K562 (cell line): ENCODE measurements around the gene RREB1. TPM values are rescaled to one million over a fixed set of nuclear protein-coding genes. Genes with fewer than 3 reads are reported as not detected.

ENCODE experiments used
- ASH1L ChIP-seq: fragments of 450-650 bp; IDR thresholded peaks from 2 replicates; pipeline ENCODE4 v1.6.1; 2018; ENCODE audit warnings: borderline replicate concordance, mild to moderate bottlenecking, low read depth; ENCODE audit not compliant: partially characterized antibody
- BCOR ChIP-seq: fragments of 450-650 bp; IDR thresholded peaks from 2 replicates; pipeline ENCODE4 v1.6.1; 2016
- BRF1 ChIP-seq: IDR thresholded peaks from 3 replicates; pipeline ENCODE4 v1.6.1; 2011; ENCODE audit warnings: borderline replicate concordance, mild to moderate bottlenecking; ENCODE audit not compliant: insufficient read length; ENCODE audit errors: extremely low read depth
- CBX3 ChIP-seq, 2 experiments: IDR thresholded peaks; 1 replicate in 1 of 2; 2 replicates in 1 of 2; pipeline ENCODE4 v1.6.1; 2012; ENCODE audit warnings: inconsistent platforms in 2 of 2, low read length in 2 of 2, borderline replicate concordance in 1 of 2, control low read depth in 1 of 2
- CREBBP ChIP-seq: IDR thresholded peaks from one replicate; pipeline ENCODE4 v1.6.1; 2012; ENCODE audit warnings: low read depth, mild to moderate bottlenecking, control low read depth, inconsistent platforms, low read length
- EP300 ChIP-seq: IDR thresholded peaks from 2 replicates; pipeline ENCODE4 v1.6.1; 2012; ENCODE audit warnings: low read length, improper control_type of control experiment
- HMG20A ChIP-seq: fragments of 450-650 bp; formaldehyde crosslinking; conservative IDR thresholded peaks from 2 replicates; pipeline ENCODE4 v1.4.0; 2020; ENCODE audit warnings: mild to moderate bottlenecking, mixed read lengths
- HOXB6 ChIP-seq: fragments of 250-450 bp; sonication (Bioruptor Pico); IDR thresholded peaks from 2 replicates; pipeline ENCODE4 v1.5.1; 2022; ENCODE audit warnings: mild to moderate bottlenecking, borderline replicate concordance
- JUND ChIP-seq, 2 experiments: IDR thresholded peaks; 2 replicates in 1 of 2; 3 replicates in 1 of 2; pipeline ENCODE4 v1.6.1; 2011; ENCODE audit warnings: borderline replicate concordance in 2 of 2, low read depth in 2 of 2, low read length in 2 of 2, improper control_type of control experiment in 1 of 2, missing biosample characterization in 1 of 2, missing genetic modification characterization in 1 of 2, missing genetic modification reagents in 1 of 2
- MAZ ChIP-seq, 2 experiments: fragments of 450-650 bp in 1 of 2; sonication (generic) in 1 of 2; formaldehyde crosslinking; IDR thresholded peaks in 1 of 2; conservative IDR thresholded peaks in 1 of 2; 2 replicates each; pipeline versions ENCODE4 v1.4.0 to v1.5.0; 2020; ENCODE audit warnings: mild to moderate bottlenecking in 1 of 2, missing genetic modification reagents in 1 of 2
- PTBP1 ChIP-seq: fragments of 200-400 bp; formaldehyde crosslinking; IDR thresholded peaks from 2 replicates; pipeline ENCODE4 v1.6.1; 2017; ENCODE audit warnings: low read depth, low read length
- RAD51 ChIP-seq: fragments of 450-650 bp; IDR thresholded peaks from 2 replicates; pipeline ENCODE4 v1.7.1; 2016; ENCODE audit warnings: low read depth, mild to moderate bottlenecking, borderline replicate concordance
- RBM34 ChIP-seq: fragments of 200-400 bp; formaldehyde crosslinking; IDR thresholded peaks from 2 replicates; pipeline ENCODE4 v1.6.1; 2018; ENCODE audit warnings: low read length, borderline replicate concordance; ENCODE audit not compliant: insufficient read depth
- TARDBP ChIP-seq: fragments of 450-650 bp; IDR thresholded peaks from 2 replicates; pipeline ENCODE4 v1.6.1; 2016
- ZBTB17 ChIP-seq: fragments of 450-650 bp; formaldehyde crosslinking; IDR thresholded peaks from 2 replicates; pipeline ENCODE4 v1.4.0; 2020; ENCODE audit warnings: mild to moderate bottlenecking
- ZC3H11A ChIP-seq: IDR thresholded peaks from 2 replicates; pipeline ENCODE4 v1.6.1; 2012; ENCODE audit warnings: low read depth, low read length, improper control_type of control experiment
- ZNF830 ChIP-seq: fragments of 250-450 bp; sonication (Bioruptor Pico); IDR thresholded peaks from 2 replicates; pipeline ENCODE4 v1.5.0; 2021; ENCODE audit warnings: mild to moderate bottlenecking
- polyA plus RNA-seq, 8 experiments: library from polyadenylated mRNA; depleted of rRNA in 4 of 8; stranded (reverse) in 5 of 8; unstranded in 3 of 8; fragments of >200 nt; fragmentation: Nextera tagmentation in 2 of 8; fragmentation: Illumina TruSeq in 1 of 8; extraction: Ambion mirVana in 2 of 8; extraction: Trizol in 1 of 8; gene quantifications; 2 replicates each; pipeline versions ENCODE4 v1.2.1 to v1.2.3, GENCODE V29; 2011 to 2014; ENCODE audit warnings: inconsistent platforms in 1 of 8, missing spikeins in 1 of 8
- total RNA-seq, 7 experiments: library from RNA; depleted of rRNA in 6 of 7; stranded (reverse); fragments of >200 nt in 6 of 7; fragmentation: Illumina TruSeq in 2 of 7; extraction: Trizol in 2 of 7; gene quantifications; 2 replicates each; pipeline versions ENCODE4 v1.2.1 to v1.2.3, GENCODE V29; 2011 to 2021; ENCODE audit warnings: low replicate concordance in 1 of 7
- TF ChIP-seq, protein P1 (sequence below): sonication (generic); formaldehyde crosslinking; IDR thresholded peaks from 2 replicates; pipeline ENCODE4 v1.8.0; 2023; ENCODE audit warnings: missing genetic modification reagents, mild to moderate bottlenecking, borderline replicate concordance
- TF ChIP-seq, protein P2 (sequence below): fragments of 250-450 bp; sonication (Bioruptor Pico); IDR thresholded peaks from 2 replicates; pipeline ENCODE4 v1.4.0; 2020; ENCODE audit warnings: mild to moderate bottlenecking, moderate library complexity

The RREB1 gene
- total and polyA plus RNA-seq, 9 of the 15 experiments (the other 6 are each of a cell fraction or from before 2014, with no cell fraction given), result 3.3 to 64.2 (median 19.3) TPM

DNA sequence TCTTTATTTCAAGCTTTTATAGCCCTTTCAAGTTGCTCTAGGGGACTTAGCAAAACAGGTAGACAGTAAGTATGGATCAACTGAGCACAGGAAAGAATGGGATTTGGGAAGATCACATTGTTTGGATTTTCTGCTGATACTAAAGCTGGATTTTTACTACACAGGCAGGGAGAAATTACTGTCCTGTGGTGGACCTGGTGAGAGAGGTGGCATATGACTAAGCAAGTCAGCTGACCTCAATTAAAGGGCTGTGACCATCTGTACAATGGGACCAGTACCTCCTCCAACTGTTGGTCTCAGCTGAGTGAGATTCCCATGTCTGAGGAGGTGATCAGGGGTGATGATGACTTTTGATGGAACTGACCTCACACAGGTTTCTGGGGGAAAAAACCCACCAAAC lies 28.0 kb downstream of the RREB1 start (continued):
- TF ChIP-seq PTBP1, result 0 out of 2 replicates have a peak, but pooled peaks have one; percentile 59
- TF ChIP-seq, protein P1, sequence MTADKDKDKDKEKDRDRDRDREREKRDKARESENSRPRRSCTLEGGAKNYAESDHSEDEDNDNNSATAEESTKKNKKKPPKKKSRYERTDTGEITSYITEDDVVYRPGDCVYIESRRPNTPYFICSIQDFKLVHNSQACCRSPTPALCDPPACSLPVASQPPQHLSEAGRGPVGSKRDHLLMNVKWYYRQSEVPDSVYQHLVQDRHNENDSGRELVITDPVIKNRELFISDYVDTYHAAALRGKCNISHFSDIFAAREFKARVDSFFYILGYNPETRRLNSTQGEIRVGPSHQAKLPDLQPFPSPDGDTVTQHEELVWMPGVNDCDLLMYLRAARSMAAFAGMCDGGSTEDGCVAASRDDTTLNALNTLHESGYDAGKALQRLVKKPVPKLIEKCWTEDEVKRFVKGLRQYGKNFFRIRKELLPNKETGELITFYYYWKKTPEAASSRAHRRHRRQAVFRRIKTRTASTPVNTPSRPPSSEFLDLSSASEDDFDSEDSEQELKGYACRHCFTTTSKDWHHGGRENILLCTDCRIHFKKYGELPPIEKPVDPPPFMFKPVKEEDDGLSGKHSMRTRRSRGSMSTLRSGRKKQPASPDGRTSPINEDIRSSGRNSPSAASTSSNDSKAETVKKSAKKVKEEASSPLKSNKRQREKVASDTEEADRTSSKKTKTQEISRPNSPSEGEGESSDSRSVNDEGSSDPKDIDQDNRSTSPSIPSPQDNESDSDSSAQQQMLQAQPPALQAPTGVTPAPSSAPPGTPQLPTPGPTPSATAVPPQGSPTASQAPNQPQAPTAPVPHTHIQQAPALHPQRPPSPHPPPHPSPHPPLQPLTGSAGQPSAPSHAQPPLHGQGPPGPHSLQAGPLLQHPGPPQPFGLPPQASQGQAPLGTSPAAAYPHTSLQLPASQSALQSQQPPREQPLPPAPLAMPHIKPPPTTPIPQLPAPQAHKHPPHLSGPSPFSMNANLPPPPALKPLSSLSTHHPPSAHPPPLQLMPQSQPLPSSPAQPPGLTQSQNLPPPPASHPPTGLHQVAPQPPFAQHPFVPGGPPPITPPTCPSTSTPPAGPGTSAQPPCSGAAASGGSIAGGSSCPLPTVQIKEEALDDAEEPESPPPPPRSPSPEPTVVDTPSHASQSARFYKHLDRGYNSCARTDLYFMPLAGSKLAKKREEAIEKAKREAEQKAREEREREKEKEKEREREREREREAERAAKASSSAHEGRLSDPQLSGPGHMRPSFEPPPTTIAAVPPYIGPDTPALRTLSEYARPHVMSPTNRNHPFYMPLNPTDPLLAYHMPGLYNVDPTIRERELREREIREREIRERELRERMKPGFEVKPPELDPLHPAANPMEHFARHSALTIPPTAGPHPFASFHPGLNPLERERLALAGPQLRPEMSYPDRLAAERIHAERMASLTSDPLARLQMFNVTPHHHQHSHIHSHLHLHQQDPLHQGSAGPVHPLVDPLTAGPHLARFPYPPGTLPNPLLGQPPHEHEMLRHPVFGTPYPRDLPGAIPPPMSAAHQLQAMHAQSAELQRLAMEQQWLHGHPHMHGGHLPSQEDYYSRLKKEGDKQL (CRISPR knock-in tag), result no peak
- TF ChIP-seq EP300, result no peak
- no peak for TF ChIP-seq HMG20A (CRISPR knock-in tag)
- TF ChIP-seq CREBBP, result no peak
- TF ChIP-seq CBX3 (IDR thresholded peaks at IDR 0.05; ENCODE audit: borderline replicate concordance in 1 of 2, low read length in 2 of 2), result peak in 1 of 2 experiments; percentile 22; a peak in 1 of 3 replicates
- peak; percentile 49; the same call in 1 of the 2 replicates for TF ChIP-seq JUND (IDR thresholded peaks at IDR 0.05; ENCODE audit: borderline replicate concordance, low read depth, low read length)
- peak; percentile 56; the same call in 1 of the 3 replicates for TF ChIP-seq JUND (tag; IDR thresholded peaks at IDR 0.05; ENCODE audit: borderline replicate concordance, low read depth, low read length)
- TF ChIP-seq HOXB6 (CRISPR knock-in tag), result no peak
- no peak for TF ChIP-seq ZNF830 (CRISPR knock-in tag)
- TF ChIP-seq ZBTB17 (CRISPR knock-in tag), result no peak
- TF ChIP-seq BRF1, result no peak
- no peak for TF ChIP-seq ZC3H11A
- TF ChIP-seq BCOR, result peak; percentile 89
- TF ChIP-seq RAD51, result peak; percentile 61; the same call in 1 of the 2 replicates
- no peak for TF ChIP-seq ASH1L
- no peak for TF ChIP-seq MAZ (CRISPR knock-in tag; conservative IDR thresholded peaks at IDR 0.05 in 1 of 2, IDR thresholded peaks at IDR 0.05 in 1 of 2)
- 0 out of 2 replicates have a peak, but pooled peaks have one; percentile 7 for TF ChIP-seq RBM34
- no peak for TF ChIP-seq TARDBP
- TF ChIP-seq, protein P2, sequence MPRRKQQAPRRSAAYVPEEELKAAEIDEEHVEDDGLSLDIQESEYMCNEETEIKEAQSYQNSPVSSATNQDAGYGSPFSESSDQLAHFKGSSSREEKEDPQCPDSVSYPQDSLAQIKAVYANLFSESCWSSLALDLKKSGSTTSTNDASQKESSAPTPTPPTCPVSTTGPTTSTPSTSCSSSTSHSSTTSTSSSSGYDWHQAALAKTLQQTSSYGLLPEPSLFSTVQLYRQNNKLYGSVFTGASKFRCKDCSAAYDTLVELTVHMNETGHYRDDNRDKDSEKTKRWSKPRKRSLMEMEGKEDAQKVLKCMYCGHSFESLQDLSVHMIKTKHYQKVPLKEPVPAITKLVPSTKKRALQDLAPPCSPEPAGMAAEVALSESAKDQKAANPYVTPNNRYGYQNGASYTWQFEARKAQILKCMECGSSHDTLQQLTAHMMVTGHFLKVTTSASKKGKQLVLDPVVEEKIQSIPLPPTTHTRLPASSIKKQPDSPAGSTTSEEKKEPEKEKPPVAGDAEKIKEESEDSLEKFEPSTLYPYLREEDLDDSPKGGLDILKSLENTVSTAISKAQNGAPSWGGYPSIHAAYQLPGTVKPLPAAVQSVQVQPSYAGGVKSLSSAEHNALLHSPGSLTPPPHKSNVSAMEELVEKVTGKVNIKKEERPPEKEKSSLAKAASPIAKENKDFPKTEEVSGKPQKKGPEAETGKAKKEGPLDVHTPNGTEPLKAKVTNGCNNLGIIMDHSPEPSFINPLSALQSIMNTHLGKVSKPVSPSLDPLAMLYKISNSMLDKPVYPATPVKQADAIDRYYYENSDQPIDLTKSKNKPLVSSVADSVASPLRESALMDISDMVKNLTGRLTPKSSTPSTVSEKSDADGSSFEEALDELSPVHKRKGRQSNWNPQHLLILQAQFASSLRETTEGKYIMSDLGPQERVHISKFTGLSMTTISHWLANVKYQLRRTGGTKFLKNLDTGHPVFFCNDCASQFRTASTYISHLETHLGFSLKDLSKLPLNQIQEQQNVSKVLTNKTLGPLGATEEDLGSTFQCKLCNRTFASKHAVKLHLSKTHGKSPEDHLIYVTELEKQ, result no peak
